AG04450 (cell line): ENCODE data around the gene TBC1D16. TPM values are rescaled to one million over a fixed set of nuclear protein-coding genes. Genes with fewer than 3 reads are reported as not detected.
A peak's percentile ranks its signal among the peaks of the same experiment; 100 is the strongest.
"Not testable (repeated sequence)": the region's sequence is repeated elsewhere in the genome, so short reads cannot be mapped to it uniquely, and the experiment has no call there.

Experiments
- CTCF ChIA-PET: fragments of 300-600, 350-600 bp; formaldehyde crosslinking; extraction: SDS; loops from one replicate; lab custom pipeline; 2022; ENCODE audit warnings: antibody characterized with exemption, inconsistent platforms; lab: Charles Lee
- POLR2A ChIA-PET: fragments of 350-600 bp; formaldehyde crosslinking; extraction: SDS; loops from one replicate; lab custom pipeline; 2021; ENCODE audit warnings: antibody characterized with exemption, inconsistent platforms; lab: Yijun Ruan, JAX
- DNase-seq: peaks from one replicate; pipeline ENCODE4 v3.0.0-alpha.2; 2011; ENCODE audit warnings: low read depth, low spot score
- H3K27ac ChIP-seq: one replicate; pipeline ENCODE4 v1.5.1; 2012; ENCODE audit warnings: low read depth, low read length, control low read depth
- H3K27me3 ChIP-seq: one replicate; pipeline ENCODE4 v1.6.0; 2012; ENCODE audit warnings: low read length; ENCODE audit not compliant: control insufficient read depth, insufficient read depth
- H3K4me3 ChIP-seq: 2 replicates; pipeline ENCODE4 v1.5.1; 2011; ENCODE audit warnings: mild to moderate bottlenecking, low read depth, low read length, control low read depth
- H3K9me3 ChIP-seq: 2 replicates; pipeline ENCODE4 v1.5.1; 2012; ENCODE audit warnings: low read length; ENCODE audit not compliant: control insufficient read depth, insufficient read depth
- polyA plus RNA-seq: library from polyadenylated mRNA; depleted of rRNA; stranded (reverse); fragments of >200 nt; gene quantifications from 2 replicates; pipeline ENCODE4 v1.2.3, GENCODE V29; 2011
- TF ChIP-seq, protein P1 (sequence below): IDR thresholded peaks from 2 replicates; pipeline ENCODE4 v1.5.1; 2011; ENCODE audit warnings: low read depth, low read length, control low read depth, inconsistent platforms

The TBC1D16 gene
- polyA plus RNA-seq, 1 experiment = 10.9 TPM

DNA sequence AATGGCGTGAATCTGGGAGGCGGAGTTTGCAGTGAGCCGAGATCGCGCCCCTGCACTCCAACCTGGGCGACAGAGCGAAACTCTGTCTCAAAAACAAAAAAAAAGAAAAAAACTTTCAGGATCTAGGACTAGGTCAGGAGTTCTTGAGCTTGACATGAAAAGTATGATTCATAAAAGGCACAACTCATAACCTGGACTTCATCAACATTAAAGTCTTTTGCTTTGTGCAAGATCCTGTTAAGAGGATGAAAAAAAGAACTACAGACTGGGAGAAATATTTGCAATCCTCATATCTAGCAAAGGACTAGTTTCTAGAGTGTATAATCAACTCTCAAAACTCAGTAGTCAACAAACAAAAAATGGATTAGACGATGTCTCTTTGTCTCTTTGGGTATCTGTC lies 40.0 kb downstream of the TBC1D16 start:
- DNase-seq = no peak
- no peaks in the 10 kb centered on the region for H3K27me3 ChIP-seq
- POLR2A ChIA-PET = no interaction called here
- TF ChIP-seq, protein P1, sequence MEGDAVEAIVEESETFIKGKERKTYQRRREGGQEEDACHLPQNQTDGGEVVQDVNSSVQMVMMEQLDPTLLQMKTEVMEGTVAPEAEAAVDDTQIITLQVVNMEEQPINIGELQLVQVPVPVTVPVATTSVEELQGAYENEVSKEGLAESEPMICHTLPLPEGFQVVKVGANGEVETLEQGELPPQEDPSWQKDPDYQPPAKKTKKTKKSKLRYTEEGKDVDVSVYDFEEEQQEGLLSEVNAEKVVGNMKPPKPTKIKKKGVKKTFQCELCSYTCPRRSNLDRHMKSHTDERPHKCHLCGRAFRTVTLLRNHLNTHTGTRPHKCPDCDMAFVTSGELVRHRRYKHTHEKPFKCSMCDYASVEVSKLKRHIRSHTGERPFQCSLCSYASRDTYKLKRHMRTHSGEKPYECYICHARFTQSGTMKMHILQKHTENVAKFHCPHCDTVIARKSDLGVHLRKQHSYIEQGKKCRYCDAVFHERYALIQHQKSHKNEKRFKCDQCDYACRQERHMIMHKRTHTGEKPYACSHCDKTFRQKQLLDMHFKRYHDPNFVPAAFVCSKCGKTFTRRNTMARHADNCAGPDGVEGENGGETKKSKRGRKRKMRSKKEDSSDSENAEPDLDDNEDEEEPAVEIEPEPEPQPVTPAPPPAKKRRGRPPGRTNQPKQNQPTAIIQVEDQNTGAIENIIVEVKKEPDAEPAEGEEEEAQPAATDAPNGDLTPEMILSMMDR = no peak
- CTCF ChIA-PET = interaction anchor here (7.3 kb wide), 1 partner anchor 10 kb away, joined by 73 read pairs; no protein-coding TSS in a partner anchor
- no peak overlapping the region for H3K27ac ChIP-seq
- H3K4me3 ChIP-seq = no peak overlapping the region
- H3K9me3 ChIP-seq = no peaks in the 10 kb centered on the region; the same call in 1 of the 2 replicates

DNA sequence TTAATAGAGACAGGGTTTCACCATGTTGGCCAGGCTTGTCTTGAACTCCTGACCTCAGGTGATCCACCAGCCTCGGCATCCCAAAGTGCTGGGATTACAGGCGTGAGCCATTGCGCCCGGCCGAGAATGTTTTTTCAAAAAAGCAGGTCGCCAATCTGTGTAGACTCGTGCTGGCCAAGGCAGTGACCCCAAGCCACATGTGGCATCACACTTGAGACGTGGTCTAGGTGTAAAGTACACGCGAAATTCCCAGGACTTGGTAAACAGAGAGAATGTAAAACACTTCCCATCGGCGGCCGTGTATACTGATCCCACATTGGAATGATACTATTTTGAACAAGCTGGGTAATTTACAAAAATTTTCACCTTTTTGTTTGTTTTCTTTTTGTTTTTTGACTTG lies 41.1 kb downstream of the TBC1D16 start:
- no peak overlapping the region for H3K4me3 ChIP-seq
- no peak for DNase-seq
- H3K27me3 ChIP-seq = no peaks in the 10 kb centered on the region
- H3K9me3 ChIP-seq = no peaks in the 10 kb centered on the region; the same call in 1 of the 2 replicates
- POLR2A ChIA-PET = interaction anchor here (1.7 kb wide), 1 partner anchor 156 kb away, joined by 8 read pairs; the partner anchor contains the start of gene CBX4
- CTCF ChIA-PET = interaction anchor here (0.8 to 7.3 kb wide), 3 partner anchors 11 to 155 kb away, joined by 3 to 73 read pairs (median 4); partner anchors contain the start of gene CBX4
- no peak overlapping the region for H3K27ac ChIP-seq
- TF ChIP-seq, protein P1 = no peak

DNA sequence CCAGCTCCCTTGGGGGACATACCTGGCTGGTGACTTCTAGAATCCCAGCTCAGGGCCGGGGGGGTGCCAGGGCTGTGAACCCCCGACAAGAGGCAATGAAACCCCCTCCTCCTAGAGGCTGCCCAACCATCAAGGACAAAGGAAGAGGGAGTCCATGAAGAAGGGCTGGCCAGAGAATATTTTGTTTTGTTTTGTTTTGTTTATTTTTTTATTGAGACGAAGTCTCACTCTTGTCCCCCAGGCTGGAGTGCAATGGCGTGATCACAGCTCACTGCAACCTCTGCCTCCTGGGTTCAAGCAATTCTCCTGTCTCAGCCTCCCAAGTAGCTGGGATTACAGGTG lies 41.5 kb downstream of the TBC1D16 start:
- not testable (repeated sequence) for DNase-seq, H3K4me3 ChIP-seq, H3K27me3 ChIP-seq, H3K9me3 ChIP-seq
- ChIA-PET POLR2A (interaction anchor here (0.6 to 1.7 kb wide), 4 partner anchors 43 to 197 kb away, joined by 3 to 8 read pairs (median 3); partner anchors contain the start of genes CBX4 and CBX8), CTCF (interaction anchor here (0.8 to 7.3 kb wide), 4 partner anchors 12 to 205 kb away, joined by 3 to 73 read pairs (median 4); partner anchors contain the start of gene CBX4)
- H3K27ac ChIP-seq = peak overlapping the region; percentile 92

DNA sequence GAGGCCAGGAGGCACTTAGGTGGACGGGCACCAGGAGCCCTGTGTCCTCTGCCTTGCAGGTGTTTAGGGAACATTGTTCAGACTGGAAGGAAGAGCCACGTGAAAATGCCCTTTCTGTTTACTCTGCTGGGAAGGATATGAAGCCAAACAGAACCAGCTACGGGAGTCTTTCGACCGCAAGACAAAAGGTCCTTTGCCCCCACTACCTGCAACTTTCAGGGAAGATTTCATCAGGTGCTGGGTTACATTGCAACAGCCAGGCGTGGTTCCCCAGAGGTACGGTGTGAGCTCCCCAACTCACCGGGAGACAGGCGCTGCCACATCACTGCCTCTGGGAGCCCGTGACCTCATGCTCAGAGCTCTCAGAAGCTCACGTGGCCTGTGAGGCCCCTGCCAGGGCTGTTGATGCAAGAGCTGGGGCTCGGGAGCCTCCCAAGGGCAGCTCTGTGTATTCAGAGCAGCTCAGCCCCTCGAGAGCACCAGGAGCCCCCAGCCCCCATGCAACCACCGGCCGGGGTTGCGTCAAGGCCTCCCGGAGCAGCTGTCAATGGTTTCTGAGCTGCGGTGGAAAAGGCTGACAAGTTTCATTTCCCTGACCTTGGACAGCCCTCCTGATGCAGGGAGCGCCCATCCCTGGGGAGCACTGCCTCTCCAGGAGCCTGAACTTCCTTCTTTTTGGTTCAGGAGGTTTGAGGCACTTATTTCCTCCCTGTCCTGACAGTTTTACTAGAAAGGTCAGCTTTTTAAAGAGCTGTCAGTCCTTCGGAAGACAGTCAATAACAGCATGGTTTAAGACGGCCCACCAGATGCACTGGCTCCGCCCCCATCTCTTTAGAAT lies 42.1 kb downstream of the TBC1D16 start:
- ChIA-PET POLR2A (interaction anchor here (0.6 to 1.7 kb wide), 4 partner anchors 42 to 197 kb away, joined by 3 to 8 read pairs (median 3); partner anchors contain the start of genes CBX4 and CBX8), CTCF (interaction anchor here (0.6 to 7.3 kb wide), 6 partner anchors 12 to 252 kb away, joined by 3 to 73 read pairs (median 4); partner anchors contain the start of gene CBX4)
- H3K27me3 ChIP-seq = no peaks in the 10 kb centered on the region
- no peaks in the 10 kb centered on the region; the same call in 1 of the 2 replicates for H3K9me3 ChIP-seq
- peak; percentile 84 for DNase-seq
- TF ChIP-seq, protein P1 = no peak
- H3K4me3 ChIP-seq = 0 out of 2 replicates have a peak overlapping the region, but pooled peaks have one; percentile 5
- peak overlapping the region; percentile 92 for H3K27ac ChIP-seq

DNA sequence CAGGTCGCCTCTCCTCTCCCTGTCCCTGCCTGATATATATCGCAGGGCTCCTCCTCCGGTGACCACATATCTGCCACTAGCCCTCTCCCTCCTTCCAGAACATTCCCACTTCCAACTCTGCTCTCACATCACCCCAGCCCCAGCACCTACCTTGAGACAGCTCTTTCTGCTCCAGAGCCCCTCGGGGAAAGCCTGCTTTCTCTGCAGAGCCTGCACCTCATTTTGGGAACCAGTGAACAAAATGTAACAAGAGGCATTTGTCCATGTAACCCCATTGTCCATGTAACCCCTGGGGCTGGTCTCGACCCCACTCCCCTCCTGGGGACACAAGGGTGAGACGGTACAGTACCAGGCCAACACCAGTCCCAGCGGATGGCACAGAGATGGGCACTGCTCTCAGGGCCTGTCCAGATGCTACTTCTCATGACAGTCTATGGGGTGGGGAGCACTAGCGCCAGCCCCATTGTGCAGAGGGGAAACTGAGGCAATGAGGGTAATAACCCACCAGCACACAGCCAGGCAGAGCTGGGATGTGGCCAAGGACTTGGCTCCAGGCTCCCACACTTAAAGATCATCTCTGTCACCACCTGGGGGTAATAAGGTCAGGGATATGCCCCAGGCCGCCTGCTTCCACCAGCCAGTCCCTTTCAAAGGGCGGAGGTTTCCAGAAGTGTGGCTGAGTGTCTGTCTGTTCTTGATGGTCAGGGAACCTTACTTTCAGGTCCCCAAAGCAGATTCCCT lies 42.9 kb downstream of the TBC1D16 start:
- Histone ChIP-seq H3K4me3 (peak overlapping the region; percentile 44), H3K9me3 (no peaks in the 10 kb centered on the region; the same call in 1 of the 2 replicates), H3K27ac (peak overlapping the region; percentile 92), H3K27me3 (no peaks in the 10 kb centered on the region)
- CTCF ChIA-PET = interaction anchor here (0.6 to 7.3 kb wide), 4 partner anchors 13 to 251 kb away, joined by 3 to 73 read pairs (median 6); no protein-coding TSS in a partner anchor
- POLR2A ChIA-PET = interaction anchor here (1.7 kb wide), 1 partner anchor 154 kb away, joined by 8 read pairs; the partner anchor contains the start of gene CBX4
- no peak for DNase-seq
- TF ChIP-seq, protein P1 = no peak
